H4 (cell line): ENCODE measurements around the gene SMIM22. TPM values are rescaled to one million over a fixed set of nuclear protein-coding genes. Genes with fewer than 3 reads are reported as not detected.
"Not testable (repeated sequence)": the region's sequence is repeated elsewhere in the genome, so short reads cannot be mapped to it uniquely, and the experiment has no call there.

Experiments used
- DNase-seq: peaks from one replicate; pipeline ENCODE4 v3.0.0-alpha.2; 2015; ENCODE audit warnings: low spot score
- total RNA-seq: library from RNA; depleted of rRNA; stranded (reverse); fragments of >200 nt; shearing (Covaris generic); gene quantifications from 2 replicates; pipeline ENCODE4 v1.2.3, GENCODE V29; 2014

The SMIM22 gene
- total RNA-seq, 1 experiment from 2014 or later = not detected

DNA sequence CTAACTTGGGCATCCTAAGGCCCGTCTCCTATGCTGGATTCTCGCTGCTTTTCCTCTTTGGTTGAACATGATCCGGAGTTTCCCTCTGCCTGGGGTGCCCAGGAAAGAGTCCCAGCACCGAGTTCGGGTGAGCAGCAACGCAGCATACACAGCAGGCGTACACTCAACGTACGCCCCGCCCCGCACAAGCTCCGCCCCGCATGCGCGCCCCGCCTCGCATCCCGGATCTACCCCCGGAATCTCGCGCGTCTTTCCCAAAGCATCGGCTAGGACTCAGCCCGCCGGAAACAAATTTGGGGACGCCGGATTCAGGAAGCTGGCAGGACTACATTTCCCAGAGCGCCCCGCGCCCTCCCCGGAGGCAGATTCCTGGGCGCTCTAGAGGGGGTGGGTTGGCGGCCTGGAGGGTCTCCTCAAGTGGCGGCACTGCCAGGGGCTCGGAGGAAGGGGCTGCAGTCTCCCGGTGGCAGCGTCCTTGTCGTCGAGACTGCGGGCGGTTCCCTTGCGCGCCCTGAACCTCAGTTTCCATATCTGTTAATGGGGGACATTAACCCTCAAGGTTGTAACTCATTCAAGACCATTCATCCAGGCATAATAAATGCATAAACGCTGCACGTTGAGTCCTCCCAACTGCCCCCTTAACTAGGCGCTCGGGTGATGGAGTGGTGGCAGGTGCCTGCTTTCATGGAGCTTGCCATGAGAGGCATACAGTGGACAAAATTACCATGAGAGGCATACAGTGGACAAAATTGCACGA lies 26.4 kb upstream of the SMIM22 start:
- DNase-seq = peak; percentile 90

DNA sequence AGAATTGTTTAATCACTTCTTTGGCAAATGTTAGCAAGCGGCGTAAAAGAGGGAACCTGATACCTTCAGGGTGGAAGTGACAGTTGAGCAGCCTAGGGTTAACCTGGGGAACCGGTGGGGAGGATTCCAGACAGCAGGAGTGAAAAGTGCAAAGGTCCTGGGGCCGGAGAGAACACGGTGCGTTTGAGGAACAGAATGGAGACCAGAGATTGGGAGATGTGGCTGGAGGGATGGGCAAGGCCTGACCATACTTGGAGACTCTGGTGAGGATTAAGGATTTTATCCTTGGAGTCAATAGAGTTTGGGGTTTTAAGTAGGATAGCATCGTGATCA lies 25.9 kb upstream of the SMIM22 start:
- DNase-seq = no peak

- DNase-seq = no peak
These were observed 23.5 kb upstream of the SMIM22 start for GRCh38 chr16:4771646-4772045.

DNA sequence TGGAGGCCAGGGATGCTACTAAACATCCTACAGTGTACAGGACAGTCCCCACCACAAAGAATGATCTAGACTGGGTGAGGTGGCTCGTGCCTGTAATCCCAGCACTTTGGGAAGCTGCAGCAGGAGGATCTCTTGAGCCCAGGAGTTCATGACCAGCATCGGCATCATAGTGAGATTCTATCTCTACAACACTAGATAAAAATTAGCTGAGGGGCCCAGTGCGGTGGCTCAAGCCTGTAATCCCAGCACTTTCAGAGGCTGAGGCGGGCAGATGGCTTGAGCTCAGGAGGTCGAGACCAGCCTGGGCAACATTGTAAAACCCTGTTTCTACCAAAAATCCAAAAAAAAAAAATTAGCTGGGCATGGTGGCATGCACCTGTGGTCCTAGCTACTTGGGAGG lies 22.8 kb upstream of the SMIM22 start:
- no peak for DNase-seq

DNA sequence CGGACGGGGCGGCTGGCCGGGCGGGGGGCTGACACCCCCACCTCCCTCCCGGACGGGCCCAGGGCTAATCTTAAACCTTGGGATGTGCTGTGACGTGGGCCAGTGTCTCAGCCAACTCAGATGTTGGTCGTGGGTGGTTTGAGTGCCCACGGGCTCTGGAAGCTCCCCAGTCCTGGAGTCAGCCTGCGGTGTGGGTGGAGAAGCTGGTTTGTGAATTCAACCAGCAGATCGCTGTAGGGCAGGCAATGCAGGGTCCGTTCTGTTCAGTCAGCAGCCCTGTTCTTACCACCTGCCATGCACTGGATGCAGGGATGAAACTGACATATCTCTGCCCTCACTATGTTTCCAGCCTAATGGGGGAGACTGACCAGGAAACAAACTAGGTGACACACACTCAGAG lies 20.2 kb upstream of the SMIM22 start:
- DNase-seq = no peak

DNA sequence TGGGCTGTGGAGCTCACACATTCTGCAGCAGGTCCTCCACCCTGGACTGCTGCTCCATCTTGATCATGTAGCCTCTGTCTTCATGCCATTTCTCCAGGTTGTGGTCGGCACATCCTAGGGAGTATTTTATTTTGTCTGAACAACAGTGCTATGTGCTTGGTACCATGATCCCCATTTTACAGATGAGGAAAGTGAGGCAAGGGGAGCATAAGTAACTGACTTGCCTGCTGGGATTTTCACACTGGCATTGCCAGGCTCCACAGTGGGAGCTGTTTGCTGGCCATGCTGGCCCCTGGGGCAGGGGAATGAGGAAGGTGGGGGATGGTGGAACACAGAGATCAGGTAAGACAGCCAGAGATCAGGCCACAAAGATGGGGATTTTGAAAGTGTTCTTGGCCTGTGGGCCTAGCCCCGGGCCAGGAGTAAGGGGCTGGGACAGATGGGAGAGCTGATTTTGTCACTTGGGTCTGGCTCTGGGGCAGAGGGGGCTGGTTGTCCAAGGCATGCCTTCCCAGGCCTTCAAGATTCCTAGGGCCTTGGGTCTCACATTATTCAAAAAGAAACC lies 18.9 kb upstream of the SMIM22 start:
- no peak for DNase-seq

DNA sequence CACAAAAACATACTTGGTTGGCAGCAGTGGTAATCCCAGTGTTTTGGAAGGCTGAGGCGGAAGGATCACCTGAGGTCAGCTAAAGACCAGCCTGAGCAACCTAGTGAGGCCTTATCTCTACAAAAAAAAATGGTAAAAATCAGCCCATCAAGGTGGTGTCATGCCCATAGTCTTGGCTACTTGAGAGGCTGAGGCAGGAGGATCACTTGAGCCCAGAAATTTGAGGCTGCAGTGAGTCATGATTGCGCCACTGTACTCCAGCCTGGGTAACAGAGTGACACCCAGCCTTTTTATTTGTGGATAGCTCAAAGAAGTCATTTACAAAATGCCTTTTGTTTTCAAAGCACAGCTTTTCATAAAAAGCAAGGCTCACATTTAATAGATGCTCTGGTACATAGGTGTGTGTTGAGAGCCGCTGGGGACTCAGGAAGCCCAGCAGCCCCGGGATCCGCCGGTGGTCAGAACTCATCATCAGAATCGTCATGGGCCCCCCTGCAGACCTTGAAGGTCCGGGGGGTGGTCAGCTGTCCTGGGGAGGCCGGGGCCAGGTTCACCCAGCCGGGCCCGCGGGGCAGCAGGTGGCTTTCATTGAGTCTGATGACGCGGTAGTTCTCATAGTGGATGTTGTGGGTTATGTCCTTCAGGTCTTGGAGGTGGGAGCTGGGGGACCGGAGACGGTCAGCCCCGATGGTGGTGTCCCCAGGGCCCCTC lies 17.7 kb upstream of the SMIM22 start:
- no peak for DNase-seq

- DNase-seq = no peak
These were observed 17.1 kb upstream of the SMIM22 start for GRCh38 chr16:4778050-4778392.

DNA sequence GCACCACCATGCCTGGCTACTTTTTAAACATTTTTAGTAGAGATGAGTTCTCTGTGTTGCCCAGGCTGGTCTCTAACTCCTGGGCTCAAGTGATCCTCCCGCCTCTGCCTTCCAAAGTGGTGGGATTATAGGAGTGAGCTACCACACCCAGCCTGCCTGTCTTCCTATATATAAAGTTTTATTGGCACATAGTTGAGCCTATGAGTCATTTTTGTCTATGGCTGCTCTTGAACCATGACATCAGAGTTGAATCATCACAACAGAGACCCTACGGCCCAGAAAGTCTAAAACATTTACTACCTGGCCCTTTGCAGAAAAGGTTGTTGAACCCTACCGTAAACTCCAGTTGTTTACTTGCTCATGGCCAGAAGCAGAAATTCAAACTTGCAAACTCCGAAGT lies 14.9 kb upstream of the SMIM22 start:
- no peak for DNase-seq

DNA sequence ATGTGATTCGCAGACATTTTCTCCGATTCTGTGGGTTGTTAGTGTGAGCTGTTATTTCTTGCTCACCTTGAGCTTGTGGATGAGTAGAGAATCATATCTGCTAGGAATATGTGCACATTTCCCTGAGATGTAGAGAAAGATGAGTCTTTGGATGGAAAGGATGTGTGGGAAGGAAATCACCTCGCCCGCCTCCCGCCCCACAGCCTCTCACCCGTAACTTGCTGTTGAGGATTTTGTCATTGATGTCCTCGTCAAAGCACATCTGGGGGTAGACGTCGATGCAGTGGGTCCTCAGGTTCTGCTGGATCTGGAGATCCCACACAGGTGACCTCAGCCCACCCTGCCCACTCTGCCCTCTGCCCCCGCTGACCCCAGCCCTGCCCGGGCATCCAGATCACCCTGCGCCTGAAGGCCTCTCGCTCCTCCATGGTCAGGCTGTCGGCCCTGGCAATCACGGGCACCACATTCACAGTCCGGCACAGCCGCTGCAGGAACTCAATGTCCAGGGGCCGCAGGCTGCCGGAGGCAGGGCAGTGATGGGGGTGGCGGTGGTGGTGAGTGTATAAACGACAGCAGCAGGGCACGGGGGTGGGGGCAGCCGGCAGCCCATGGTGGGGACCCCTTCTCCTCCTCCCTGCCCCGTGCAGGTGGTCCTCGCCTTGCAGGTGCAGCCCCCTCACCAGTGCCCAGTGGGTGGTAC lies 11.8 kb upstream of the SMIM22 start:
- no peak for DNase-seq

- no peak for DNase-seq
These were observed 11.2 kb upstream of the SMIM22 start for GRCh38 chr16:4783951-4784336.

- not testable (repeated sequence) for DNase-seq
These were observed 10.7 kb upstream of the SMIM22 start for GRCh38 chr16:4784444-4784987.

DNA sequence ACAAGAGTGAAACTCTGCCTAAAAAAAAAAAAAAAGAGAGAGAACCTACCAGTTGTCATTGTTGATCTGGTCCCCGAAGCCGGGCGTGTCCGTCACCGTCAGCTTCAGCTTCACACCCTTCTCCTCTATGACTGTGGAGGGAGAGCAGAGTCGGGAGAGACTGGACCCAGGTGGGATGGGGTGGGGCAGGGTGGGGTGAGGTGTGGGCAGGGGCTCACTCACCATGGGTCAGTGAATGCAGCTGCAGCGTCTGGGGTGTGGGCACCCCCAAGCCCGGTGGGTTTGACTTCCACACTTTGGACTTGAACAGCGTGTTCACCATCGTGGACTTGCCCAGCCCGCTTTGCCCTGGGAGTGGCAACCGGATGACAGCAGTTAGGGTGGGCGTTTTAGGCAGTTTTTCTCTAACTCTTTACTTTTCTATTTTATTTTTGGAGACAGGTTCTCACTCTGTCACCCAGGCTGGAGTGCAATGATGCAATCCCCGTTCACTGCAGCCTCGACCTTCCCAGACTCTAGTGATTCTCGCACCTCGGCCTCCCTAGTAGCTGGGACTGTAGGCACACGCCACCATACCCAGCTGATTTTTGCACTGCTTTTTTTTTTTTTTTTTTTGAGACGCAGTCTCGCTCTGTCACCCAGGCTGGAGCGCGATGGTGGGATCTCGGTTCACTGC lies 9.3 kb upstream of the SMIM22 start:
- no peak for DNase-seq

GRCh38 chr16:4787068-4787467 lies 8.1 kb upstream of the SMIM22 start:
- no peak for DNase-seq

GRCh38 chr16:4787627-4788482 lies 7.3 kb upstream of the SMIM22 start, which contains the start of gene SEPTIN12:
Gene SEPTIN12 (minus strand): TSS chr16:4788345. CDS start chr16:4787645, 700 bp downstream.
- no peak for DNase-seq

DNA sequence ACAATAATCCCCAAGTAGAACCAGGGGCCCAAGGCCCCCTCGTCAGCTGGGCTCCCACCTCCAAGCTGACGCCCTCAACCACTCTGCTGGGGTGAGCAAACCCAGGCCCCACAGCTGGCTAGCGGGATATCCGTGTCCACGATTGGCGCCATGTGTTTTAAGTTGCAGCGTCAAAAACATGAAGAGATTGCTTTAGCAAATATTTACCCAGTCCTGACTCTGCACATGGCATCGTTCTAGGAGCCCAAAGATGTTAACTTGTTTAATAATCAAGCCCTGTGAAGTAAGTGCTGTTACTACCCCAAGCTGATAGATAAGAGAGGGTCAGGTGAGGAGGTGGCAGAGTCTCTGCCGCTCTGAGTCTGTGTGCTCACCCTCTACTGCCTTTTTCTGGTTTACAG lies 6.7 kb upstream of the SMIM22 start:
- DNase-seq = no peak

- no peak for DNase-seq
These were observed 6.3 kb upstream of the SMIM22 start for GRCh38 chr16:4788910-4789309.

DNA sequence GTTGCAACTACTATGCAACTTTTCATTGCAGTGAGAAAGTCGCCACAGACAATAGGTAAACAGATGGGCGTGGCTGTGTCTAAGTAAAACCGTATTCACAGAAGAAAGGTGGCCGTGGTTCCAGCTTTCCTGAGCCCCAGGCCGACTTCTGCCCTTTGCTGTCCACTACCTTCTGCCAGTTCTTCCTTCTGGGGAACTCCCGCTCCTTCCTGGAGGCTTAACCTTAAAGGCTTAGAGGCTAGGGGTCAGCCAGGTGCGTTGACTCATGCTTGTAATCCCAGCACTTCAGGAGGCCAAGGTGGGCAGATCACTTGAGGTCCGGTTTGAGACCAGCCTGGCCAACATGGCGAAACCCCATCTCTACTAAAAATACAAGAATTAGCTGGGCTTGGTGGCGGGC lies 4.9 kb upstream of the SMIM22 start:
- DNase-seq = no peak

DNA sequence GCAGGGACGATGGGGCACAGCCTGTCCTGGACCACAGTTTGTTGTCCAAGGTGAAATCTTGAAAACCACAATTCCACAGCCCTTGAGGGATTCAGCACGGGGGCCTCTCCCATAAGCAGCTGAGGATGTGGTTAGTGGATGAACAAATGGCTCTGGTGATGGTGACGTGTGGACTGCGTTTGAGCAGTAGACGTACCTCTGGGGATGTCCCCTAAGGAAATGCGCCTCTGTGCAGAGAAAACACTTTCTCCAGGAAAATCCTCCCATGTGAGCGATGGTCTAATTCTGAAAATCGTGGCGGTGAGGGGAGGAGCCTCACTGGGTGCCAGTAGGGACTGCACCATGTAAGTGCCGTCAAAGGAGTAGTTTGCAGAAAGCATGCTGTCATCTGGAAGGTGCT lies 4.3 kb upstream of the SMIM22 start:
- peak; percentile 41 for DNase-seq

DNA sequence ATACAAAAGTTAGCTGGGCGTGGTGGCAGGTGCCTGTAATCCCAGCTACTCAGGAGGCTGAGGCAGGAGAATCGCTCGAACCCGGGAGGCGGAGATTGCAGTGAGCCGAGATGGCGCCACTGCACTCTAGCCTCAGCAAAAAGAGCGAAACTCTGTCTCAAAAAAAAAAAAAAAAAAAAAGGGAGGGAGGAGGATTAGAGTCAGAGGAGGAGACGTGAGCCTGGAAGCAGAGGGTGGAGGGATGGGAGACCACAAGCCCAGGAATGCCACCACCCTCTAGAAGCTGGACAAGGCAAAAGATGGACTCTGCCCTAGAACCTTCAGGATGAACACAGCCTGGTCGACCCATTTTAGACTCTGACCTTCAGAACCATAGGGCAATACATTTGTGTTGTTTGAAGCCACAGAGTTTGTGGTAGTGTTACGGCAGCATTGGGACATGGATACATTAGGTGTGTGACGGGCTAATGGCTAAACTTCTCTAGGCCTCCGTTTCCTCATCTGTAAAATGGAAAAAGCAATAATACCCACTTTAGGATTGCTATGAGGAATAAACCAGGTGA lies 2.1 kb upstream of the SMIM22 start:
- no peak for DNase-seq
